ENCODE data around the gene TIMM13. TPM values are rescaled to one million over a fixed set of nuclear protein-coding genes. Genes with fewer than 3 reads are reported as not detected.
A peak's percentile ranks its signal among the peaks of the same experiment; 100 is the strongest.

Gene TIMM13
- total RNA-seq, 1 donor from 2014 or later: 96.6 TPM

DNA sequence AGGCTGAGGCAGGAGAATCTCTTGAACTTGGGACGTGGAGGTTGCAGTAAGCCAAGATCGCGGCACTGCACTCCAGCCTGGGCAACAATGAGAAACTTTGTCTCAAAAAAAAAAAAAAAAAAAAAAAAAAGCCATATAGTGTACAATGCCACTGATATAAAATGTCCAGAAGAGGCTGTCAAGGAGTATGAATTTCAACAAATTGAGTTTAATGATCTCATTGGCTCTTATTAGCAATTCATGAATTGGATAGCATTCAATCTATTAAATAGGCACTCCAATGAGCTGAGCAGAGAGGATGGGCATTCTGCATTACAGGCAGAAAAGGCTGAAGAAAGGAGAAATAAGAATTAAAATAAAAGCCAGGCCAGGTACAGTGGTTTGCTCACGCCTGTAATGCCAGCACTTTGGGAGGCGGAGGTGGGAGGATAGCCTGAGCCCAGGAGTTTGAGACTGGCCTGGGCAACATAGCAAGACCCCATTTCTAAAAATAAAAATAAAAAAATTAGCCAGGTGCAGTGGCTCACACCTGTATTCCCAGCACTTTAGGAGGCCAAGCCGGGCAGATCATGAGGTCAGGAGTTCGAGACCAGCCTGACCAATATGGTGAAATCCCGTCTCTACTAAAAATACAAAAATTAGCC is 30.1 kb upstream of the TIMM13 start:
- DNase-seq (no peak), ATAC-seq (ENCODE audit: poor library complexity) (no peak)
- intact Hi-C loops (cut with DNase I): no loop called here

DNA sequence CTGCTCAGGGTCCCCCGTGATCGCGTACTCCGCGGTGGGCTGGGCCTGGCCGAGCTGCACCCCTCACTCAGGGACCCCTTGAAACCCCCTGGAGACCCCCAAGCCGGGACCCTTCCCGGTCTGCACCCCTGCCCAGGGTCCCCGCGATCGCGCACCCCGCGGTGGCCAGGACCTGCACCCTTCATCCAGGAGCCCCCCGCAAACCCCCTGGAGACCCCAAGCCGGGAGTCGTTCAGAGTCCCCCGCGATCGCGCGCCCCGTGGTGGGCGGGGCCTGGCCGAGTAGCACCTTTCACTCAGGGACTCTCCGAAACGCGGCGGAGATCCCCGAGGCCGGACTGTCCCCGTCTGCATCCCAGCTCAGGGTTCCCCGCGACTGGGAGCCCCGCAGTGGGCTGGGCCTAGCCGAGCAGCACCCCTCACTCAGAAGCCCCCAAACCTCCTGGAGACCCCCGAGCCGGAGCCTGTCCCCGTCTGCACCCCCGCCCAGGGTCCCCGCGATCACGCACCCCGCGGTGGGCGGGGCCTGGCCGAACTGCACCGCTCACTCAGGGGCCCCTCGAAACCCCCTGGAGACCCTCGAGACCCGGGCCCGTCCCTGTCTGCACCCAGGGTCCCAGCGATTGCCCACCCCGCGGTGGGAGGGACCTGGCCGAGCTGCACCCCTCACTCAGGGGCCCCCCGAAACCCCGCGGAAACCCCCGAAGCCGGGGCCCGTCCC is 28.6 kb upstream of the TIMM13 start:
- ATAC-seq (ENCODE audit: poor library complexity) (peak; percentile 29), DNase-seq (peak; percentile 49)
- intact Hi-C loops (cut with DNase I): no loop called here

DNA sequence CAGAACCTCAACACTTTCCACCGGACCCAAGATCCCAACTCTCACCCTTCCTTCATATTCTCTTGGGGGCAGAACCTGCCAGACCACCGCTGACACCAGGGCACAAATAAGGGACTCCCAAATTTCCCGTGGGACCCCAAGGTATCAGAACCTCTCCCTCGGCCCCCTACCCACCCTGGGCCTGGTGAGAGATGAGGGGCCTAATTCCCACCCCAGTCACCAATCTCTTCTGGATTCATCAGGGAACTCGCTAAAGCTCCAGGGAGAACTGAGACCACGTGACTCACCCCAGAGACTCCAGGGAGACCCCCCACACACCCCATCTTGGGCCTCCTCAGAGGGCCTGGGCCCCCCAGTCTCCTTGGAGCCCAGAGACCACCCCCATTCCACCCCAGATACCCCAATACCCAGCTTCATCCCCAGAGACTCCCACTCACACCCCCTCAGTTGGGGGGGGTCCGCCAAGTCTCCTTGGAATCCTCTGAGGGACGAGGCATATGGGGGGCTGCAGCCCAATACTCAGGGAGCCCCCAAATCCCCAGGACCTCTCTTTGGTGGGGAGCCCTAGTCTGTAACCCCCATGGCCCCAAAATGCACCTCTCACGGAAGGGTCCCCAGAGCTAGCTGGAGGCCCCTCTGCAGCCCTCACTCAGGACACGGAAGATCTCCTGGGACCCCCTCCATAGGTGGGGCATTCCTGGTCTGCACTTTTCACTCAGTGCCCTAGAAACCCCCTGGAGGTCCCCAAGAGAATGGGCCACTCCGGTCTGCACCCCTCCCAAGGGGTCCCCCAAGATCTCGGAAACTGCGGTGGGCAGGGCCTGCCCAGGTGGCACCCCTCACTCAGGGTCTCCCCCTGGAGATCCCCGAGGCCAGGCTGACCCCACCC is 27.8 kb upstream of the TIMM13 start:
- no peak for DNase-seq
- no peak for ATAC-seq (ENCODE audit: poor library complexity)
- intact Hi-C loops (cut with DNase I): no loop called here

DNA sequence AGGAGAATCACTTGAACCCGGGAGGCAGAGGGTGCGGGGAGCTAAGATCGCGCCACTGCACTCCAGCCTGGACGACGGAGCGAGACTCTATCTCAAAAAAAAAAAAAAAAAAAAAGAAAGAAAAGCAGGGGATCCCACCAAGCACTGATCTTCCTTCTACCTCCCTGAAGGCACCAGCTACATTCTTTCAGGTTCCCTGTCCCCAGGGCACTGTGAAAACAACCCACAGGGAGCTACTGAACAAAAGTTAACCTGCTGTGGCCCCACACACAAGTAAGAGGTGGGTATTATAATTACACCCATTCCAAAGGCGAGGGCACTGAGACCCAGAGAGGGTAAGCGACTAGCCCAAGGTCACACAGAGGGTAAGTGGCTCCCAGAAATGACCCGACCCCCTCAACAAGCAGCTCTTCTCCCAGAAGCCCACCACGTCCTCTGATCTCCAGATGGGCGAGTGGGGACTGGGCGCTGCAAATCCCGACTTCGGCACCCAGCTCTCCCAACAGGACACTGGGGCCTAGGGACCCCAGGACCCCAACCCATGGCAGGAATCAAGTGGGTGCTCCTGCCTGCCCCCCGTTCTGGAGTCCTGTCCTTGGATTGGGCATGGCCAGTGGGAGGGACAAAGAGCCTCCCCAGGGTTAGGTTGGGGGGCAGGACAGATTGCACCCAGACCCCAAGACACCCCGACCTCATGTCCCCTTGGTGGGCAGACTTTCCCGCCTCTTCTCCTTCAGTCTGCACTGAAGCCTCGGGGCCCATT is 27.0 kb upstream of the TIMM13 start:
- intact Hi-C loops (cut with DNase I): no loop called here
- no peak for ATAC-seq (ENCODE audit: poor library complexity)
- DNase-seq: no peak

DNA sequence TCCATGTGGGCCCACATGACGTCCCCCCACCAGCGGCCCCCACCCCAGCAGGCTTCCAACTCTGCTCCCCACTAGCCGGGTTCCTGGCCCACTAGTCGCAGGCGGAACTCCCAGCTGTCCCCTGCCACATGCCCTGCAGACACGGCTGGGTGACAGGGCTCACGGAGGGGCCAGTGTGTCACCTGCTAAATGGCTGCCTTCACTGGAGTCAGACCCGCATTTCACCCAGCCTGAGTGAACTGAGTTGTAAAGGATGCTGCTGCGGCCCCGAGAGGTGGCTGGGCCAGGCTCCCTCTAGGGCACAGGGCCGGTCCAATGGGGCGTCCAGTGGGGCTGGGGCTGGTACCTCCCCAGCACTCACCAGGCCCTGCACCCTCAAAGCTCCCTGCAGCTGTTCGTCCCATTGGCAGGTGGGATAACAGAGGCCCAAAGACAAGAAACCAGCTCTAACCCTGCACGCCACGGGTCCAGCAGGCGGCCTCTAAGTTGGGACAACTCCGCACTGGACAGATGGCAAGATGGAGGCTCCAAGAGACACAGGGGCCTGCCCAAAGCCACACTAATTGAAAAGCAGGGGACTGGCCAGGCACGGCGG is 26.1 kb upstream of the TIMM13 start:
- DNase-seq (no peak), ATAC-seq (ENCODE audit: poor library complexity) (no peak)
- intact Hi-C loops (cut with DNase I): no loop called here

DNA sequence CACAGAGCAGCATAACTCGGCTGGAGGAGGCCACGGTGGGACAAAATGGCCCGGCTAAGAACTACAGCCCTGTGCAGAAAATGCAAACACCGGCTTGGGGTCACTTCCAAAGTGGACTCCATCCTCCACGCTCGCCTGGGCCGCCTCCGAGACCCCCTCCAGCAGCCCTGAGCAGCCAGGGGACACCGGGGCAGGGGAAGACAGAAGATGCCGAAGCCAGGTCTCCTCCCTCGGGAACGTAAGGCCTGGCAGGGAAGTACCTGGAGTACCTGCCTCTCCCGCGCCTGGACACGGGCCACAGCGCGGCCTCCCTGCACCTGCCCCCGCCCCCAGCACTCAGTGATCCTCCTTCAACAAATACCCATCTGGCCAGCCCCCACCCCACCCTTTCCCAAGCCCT is 24.4 kb upstream of the TIMM13 start:
- intact Hi-C loops (cut with DNase I): no loop called here
- no peak for DNase-seq

DNA sequence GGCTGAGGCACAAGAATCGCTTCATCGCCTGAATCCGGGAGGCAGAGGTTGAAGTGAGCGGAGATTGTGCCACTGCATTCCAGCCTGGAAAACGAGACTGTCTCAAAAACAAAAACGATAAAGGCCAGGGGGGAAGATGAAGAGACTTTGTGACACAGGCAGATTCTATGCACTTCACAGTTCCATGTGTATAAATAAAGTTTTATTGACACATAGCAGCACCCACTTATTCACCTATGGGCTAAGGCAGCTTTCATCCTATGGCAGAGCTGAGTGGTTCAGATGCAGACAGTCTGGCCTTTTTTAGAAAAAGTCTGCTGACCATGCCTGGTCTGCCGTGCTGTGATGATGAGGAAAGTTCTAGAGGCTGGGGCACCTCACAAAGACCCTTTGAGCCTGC is 23.8 kb upstream of the TIMM13 start:
- DNase-seq (no peak), ATAC-seq (ENCODE audit: poor library complexity) (no peak)
- intact Hi-C loops (cut with DNase I): no loop called here

More for the DNA sequence above, 24.4 kb upstream of the TIMM13 start:
- no peak for ATAC-seq (ENCODE audit: poor library complexity)

DNA sequence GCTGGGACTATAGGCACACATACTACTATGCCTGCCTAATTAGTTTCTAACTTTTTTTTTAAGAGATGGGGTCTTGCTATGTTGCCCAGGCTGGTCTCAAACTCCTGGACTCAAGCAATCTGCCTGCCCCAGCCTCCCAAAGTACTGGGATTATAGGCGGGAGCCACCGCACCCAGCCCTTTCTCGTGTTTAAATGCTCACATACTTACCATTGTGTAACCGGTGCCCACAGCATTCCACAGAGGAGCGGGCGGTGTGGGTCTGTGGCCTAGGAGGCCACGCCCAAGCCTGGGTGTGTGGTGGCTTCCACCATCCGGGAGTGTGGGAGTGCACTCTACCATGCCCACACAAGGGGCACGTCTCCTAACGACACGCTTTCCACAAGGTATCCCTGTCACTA is 21.6 kb upstream of the TIMM13 start:
- ATAC-seq (ENCODE audit: poor library complexity) (no peak), DNase-seq (no peak)
- intact Hi-C loops (cut with DNase I): no loop called here

DNA sequence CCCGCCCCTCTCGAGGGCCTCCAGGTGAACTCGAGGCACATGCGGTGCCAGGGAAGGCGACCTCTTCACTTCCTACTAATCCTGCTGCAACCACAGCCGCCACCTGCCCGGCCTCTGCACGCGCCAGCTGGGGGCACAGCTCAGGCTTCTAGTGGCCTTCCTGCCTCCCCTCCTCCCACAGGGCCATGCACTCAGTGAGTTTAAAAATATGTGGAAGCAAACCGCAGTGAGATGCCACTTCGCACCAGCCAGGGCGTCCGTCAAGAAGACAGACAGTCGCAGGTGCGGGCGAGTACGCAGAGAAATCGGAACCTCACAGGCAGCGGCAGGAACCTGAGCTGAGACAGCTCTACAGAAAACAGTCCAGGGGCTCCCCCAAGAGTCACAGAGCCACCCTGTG is 19.0 kb upstream of the TIMM13 start:
- DNase-seq (no peak), ATAC-seq (ENCODE audit: poor library complexity) (no peak)
- intact Hi-C loops (cut with DNase I): no loop called here

DNA sequence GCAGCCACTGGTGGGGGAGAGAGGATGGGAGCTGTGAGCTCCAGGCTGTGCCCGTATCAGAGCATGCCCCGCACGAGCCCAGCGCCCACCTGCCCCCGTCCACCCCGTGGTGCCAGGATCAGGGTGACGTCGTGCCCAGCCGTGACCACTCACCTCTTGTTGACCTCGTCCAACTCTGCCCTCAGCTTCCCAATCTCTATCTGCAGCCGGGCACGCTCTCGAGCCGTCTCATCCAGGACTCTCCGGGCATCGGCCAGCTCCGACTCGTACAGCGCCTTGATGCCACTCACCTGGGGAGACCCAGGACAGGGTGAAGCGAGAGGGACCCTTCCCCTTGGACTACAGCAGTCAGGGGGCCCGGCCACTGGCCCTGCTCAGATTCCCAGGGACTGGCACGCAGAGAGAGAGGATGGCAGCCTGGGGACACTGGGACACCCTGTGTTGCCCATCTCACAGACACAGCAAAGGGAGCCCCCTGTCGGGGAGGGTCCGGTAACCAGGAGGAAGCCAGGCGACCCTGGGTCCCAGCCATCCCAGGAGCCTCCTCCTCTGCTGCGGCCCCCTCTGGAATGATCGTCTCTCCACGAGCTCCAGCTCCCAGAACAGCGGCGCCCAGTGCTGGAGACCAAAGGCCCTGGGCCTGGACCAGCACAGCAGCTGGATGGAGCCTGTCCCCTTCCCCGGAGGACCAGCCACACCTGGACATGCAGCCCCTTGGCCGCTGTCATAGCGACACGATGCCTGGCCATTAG is 17.0 kb upstream of the TIMM13 start:
- ATAC-seq (ENCODE audit: poor library complexity): no peak
- intact Hi-C loops (cut with DNase I): no loop called here
- DNase-seq: no peak

DNA sequence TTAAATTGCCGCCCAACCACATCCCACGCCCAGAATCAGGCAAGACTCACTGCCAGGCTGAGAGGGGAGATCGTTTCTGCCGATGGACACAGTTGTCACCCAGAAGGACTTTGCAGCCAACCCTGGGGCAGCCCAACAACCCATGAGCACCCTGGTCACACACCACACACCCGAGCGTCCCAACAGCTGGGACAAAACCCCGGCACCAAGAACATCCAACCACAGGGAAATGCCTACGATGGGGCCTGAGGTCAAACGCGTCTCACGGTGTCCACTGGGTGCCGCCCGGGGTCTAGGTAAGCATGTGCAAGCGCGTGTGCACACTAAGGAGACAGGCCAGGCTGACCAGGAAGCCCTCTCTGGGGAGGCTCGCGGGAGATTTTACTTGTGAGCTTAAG is 16.4 kb upstream of the TIMM13 start:
- no peak for ATAC-seq (ENCODE audit: poor library complexity)
- DNase-seq: no peak
- intact Hi-C loops (cut with DNase I): no loop called here

DNA sequence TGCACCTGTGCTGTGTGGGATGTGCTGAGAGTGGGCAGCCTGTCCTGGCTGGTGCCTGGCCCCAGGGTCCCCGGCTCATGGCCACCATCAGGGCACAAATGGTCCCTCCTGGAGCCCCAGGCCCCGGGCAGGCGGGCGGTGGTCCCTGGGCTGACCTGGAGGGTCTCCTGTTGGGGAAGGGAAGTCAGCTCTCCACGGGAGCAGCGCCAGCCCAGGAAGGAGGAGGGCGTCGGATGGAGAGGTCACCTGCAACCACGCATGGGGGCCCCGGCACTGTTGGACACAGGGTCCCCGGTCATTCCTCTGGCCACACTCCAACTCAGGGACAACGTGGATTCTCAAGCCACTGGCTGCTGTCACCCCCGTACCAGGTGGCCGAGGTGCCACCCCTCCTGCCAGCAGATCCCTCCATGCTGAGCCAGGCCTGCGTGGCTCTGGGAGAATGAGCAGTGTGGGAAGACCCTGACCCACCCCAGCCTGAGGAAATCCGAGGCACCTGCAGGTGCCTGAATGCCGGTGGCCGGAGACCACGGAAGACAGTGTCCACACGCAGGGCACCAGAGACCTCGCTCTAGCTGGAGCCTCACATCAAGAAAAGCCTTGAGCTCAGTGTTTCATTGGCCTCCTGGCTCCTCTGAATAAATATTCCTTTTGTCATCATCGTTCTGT is 15.9 kb upstream of the TIMM13 start:
- intact Hi-C loops (cut with DNase I): no loop called here
- no peak for ATAC-seq (ENCODE audit: poor library complexity)
- DNase-seq: no peak

DNA sequence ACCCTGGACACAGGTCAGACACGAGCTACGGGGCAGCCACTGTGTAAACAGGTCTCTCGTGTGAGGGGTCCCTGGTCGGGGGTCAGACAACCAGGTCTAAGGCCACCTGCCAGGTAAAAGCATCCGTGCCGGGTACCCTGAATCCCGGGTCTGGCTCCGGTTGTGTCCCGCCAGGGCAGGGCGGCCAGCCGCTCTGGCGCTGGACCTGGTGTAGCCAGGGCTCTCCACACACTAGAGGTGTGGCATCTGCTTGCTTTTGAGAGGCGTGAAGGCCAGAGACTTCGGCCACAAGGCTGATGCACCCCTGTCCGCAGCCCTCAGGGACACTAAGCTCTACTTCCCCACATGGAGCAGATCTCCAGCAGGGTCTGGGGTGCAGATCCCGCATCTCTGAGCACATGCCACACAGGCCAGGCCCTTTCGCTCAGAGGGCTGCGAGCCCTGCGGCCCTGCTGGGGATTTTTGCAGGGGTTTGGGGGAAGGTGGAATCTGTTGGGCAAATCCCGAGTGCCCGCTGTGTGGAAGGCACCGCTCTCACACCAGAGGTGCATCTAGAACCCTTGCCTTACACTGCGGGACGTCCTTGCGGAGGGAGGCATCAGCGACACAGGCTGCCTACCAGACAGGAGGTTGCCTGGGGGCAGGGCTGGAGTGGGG is 13.8 kb upstream of the TIMM13 start:
- ATAC-seq (ENCODE audit: poor library complexity) (no peak), DNase-seq (no peak)
- intact Hi-C loops (cut with DNase I): no loop called here

DNA sequence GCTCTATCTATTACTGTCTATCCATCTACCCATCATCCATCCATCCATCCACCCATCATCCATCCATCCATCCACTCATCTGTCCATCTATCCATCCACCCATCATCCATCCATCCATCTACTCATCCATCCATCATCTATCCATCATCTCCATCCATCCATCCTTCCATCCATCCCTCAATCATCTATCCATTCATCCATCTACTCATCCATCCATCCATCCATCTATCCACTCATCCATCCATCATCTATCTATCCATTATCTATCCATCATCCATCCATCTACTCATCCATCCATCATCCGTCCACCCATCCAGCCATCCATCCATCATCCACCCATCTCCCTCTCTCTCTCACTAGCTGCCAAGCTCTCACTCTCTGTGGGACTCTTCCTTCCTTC is 13.1 kb upstream of the TIMM13 start:
- ATAC-seq (ENCODE audit: poor library complexity) (no peak), DNase-seq (no peak)
- intact Hi-C loops (cut with DNase I): no loop called here

DNA sequence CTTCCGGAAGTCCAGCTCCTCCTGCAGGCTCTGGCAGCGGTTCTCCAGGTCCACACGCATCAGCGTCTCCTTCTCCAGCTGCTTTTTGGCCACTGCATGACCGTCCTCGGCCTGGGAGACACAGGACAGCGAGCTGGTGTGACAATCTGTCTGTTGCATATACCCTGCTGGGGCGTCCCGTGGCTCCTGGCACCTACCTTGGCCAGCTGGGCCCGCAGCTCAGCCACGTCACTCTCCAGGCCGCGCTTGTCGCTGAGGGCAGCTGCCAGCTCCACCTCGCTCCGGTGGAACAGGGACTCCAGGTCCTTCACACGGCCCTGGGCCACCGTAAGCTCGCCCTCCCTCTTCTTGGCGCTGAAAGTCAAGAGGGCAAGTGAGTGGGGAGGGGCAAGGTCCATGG is 10.8 kb upstream of the TIMM13 start:
- no peak for ATAC-seq (ENCODE audit: poor library complexity)
- DNase-seq: no peak
- intact Hi-C loops (cut with DNase I): no loop called here

DNA sequence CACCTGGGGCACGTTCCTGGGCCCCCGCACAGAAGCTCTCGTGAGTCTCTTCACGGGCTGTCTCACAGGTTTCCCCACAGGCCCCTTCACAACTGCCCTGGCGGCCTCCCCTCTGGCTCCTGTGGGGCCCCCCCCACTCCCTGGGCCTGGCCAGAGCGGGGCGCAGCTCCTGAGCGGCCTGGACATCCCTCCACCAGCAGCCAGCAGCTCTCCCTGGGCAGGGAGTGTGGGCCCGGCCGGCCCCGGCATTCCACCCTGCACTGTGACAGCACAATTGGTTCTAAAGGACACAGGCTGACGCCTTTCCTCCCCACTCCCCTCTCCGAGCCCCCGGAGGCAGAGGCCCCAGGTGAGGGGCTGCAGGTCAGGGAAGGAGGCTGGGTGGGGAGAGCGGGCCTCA is 9.5 kb upstream of the TIMM13 start:
- DNase-seq: no peak
- intact Hi-C loops (cut with DNase I): no loop called here
- no peak for ATAC-seq (ENCODE audit: poor library complexity)

DNA sequence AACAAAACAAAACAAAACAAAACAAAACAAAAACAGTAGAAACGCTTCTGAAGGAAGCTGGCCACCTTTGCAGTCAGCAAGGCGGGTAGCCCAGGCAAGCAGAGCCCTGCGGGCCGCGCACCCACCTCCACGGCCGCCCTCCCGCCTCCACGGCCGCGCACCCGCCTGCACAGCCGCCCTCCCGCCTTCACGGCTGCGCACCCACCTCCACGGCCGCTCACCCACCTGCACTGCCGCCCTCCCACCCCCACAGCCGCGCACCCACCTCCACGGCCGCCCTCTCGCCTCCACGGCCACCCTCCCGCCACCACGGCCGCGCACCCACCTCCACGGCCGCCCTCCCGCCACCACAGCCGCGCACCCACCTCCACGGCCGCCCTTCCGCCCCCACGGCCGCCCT is 9.0 kb upstream of the TIMM13 start:
- ATAC-seq (ENCODE audit: poor library complexity) (no peak), DNase-seq (no peak)
- intact Hi-C loops (cut with DNase I): no loop called here

All from Right ventricle myocardium superior (tissue), 1 donor.